GM19468 (cell line): ENCODE data around the gene CDH15.
"Not testable (repeated sequence)": the region's sequence is repeated elsewhere in the genome, so short reads cannot be mapped to it uniquely, and the experiment has no call there.

ENCODE experiments used
- ATAC-seq: cut with Tn5 transposase; IDR thresholded peaks from one replicate; pipeline ENCODE4 v1.9.1; 2021; ENCODE audit warnings: mild to moderate bottlenecking, moderate library complexity, moderate number of reproducible peaks; ENCODE audit not compliant: unreplicated experiment; ENCODE audit errors: extremely low read depth

CDH15 gene

GRCh38 chr16:89217388-89218191 lies 46.0 kb downstream of the CDH15 start, which contains the start of gene ZNF778:
ZNF778 (plus strand) TSS chr16:89217703; CDS start chr16:89221128, 3,425 bp downstream.
- no peak for ATAC-seq

- ATAC-seq: no peak
These were observed 47.8 kb downstream of the CDH15 start for GRCh38 chr16:89219365-89219764.

GRCh38 chr16:89221604-89222003 lies 50.1 kb downstream of the CDH15 start:
- ATAC-seq: no peak

GRCh38 chr16:89222931-89223330 lies 51.4 kb downstream of the CDH15 start:
- no peak for ATAC-seq

GRCh38 chr16:89224665-89225064 lies 53.1 kb downstream of the CDH15 start:
- no peak for ATAC-seq

DNA sequence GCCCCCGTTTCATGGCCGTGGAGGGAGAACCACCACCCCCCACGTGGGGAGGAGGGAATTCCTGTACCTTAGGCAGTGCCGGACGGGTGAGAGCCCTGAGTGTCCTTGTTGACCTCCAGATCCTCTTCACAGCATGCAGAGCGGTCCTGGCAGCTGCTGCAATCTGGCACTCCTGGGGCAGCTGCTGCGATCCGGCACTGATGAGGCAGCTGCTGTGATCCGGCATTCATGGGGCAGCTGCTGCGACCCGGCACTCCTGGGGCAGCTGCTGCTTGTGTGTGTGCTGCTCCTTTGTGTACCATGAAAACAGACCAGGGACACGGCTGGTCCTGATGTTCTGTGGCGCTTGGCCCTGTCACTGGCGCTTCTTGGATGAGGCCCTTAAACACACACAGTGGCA lies 58.7 kb downstream of the CDH15 start:
- ATAC-seq: no peak

DNA sequence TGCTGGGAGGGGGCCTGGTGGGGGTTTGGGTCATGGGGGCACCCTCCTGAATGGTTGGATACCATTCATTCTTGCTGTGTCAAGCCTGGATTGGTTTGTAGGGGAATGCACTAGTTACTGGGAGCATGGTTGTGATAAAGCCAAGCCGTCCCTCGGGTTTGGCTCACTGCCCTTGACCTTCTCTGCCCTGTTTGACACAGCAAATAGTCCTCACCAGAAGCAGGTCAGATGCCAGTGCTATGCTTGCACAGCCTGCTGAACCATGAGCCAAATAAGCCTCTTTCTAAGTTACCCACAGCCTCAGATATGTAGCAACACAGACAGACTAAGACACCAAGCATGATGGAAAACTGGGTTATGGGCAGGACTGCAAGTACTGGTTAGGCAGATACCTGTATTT lies 60.6 kb downstream of the CDH15 start:
- no peak for ATAC-seq

DNA sequence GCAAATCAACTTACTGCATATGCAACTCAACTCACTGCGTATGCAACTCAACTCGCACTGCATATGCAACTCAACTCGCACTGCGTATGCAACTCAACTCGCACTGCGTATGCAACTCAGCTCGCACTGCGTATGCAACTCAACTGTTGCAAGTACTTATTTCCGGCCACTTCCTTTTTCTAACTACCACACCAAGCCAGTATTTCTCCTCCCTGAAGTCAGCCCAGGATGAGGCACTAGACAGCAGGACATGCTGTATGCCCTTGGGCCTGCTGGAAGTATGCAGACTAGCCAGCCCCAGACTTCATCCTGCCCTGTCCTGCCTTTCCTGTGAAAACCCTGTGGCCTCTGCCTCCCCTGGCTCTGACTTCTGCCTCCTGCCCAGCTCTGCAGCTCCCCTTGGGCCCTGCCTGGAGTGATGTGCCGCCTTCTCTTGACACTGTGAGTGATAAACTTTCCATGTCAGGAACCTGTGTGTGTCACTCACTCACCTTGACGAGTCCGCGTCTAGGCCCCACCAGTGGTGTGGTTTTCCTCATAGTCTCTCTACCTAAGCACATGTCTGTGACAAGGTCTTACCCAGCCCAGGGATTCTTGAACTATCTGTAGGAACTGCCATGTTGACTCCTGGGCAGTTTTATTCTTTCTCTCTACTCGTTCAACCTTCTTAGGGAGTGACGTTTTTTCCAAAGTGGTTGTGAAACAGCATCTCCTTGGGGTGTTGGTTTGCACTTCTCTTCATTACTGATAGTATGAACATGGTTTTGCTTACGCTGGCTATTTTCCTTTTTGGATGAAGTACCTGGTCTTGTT lies 62.3 kb downstream of the CDH15 start:
- no peak for ATAC-seq

DNA sequence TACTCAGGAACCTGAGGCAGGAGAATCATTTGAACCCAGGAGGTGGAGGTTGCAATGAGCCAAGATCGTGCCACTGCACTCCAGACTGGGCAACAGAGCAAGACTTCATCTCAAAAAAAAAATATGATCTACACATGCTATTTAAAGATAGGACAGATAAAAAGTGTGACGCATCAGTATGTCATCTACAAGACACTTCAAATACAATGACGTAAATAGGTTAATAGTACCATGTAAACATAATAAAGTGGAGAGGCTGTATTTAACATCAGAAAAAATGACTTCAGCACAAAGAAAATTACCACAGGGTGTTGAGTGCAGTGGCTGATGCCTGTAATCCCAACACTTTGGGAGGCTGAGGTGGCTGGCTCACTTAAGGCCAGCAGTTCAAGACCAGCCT lies 66.2 kb downstream of the CDH15 start:
- ATAC-seq: no peak

DNA sequence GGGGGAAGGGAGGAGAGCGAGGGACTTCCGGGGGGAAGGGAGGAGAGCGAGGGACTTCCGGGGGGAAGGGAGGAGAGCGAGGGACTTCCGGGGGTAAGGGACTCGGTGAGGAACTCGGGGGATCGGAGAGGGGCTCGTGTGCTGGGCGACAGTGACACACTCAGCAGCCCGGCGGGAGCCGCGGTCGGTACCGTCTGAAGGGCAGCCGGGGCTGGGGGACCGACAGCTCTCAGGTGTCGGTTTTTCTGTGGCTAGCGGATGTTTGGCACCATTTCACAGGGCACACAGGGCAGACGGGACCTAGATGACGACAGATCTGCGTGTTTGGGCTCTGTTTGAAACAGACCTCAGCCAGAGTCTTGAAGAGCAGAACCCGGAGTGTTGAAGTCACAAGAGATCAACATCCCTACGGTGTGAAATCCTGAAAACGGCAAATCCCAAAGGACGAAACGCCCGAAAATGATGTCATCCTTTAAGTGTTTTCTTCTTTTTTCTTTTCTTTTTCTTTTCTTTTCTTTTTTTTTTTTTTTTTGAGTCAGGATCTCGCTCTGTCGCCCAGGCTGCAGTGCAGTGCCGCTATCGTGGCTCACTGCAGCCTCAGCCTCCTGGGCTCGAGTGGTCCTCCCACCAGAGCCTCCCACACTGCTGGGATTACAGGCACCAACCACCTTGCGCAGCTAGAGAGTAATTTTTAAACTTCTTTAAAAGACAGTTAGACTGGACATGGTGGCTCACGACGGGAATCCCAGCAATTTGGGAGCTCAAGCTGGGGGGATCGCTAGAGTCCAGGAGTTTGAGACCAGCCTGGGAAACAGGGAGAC lies 69.8 kb downstream of the CDH15 start:
- no peak for ATAC-seq

- no peak for ATAC-seq
These were observed 71.2 kb downstream of the CDH15 start for GRCh38 chr16:89242795-89243200.

- ATAC-seq: no peak
These were observed 72.1 kb downstream of the CDH15 start for GRCh38 chr16:89243664-89244063.

- not testable (repeated sequence) for ATAC-seq
These were observed 72.7 kb downstream of the CDH15 start for GRCh38 chr16:89244264-89244663.

- ATAC-seq: no peak
These were observed 73.2 kb downstream of the CDH15 start for GRCh38 chr16:89244754-89245153.
